HuH-7.5 (cell line): ENCODE data around the gene MYO5C.
"Not testable (repeated sequence)": the region's sequence is repeated elsewhere in the genome, so short reads cannot be mapped to it uniquely, and the experiment has no call there.

Source experiments
- DNase-seq: peaks from one replicate; pipeline ENCODE4 v3.0.0; 2011; ENCODE audit warnings: low spot score

MYO5C gene

GRCh38 chr15:52170199-52170598, 125.4 kb downstream of the MYO5C start:
- not testable (repeated sequence) for DNase-seq

GRCh38 chr15:52165494-52166131, 130.0 kb downstream of the MYO5C start:
- DNase-seq, result not testable (repeated sequence)

DNA sequence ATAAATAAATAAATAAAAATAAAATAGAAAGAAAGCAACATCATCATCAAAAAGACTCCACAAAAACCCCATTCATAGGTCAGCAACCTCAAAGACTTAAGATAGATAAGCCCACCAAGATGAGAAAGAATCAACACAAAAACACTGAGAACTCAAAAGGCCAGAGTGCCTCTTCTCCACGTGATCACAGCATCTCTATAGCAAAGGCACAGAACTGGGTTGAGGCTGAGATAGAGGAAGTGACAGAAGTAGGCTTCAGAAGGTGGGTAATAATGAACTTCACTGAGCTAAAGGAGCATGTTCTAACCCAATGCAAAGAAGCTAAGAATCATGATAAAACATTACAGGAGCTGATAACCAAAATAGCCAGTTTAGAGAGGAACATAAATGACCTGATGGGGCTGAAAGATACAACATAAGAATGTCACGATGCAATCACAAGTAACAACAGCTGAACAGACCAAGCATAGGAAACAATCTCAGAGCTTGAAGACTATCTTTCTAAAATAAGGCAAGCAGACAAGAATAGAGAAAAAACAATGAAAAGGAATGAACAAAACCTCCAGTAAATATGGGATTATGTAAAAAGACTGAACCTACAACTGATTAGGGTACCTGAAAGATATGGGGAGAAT, 130.9 kb downstream of the MYO5C start:
- DNase-seq, result no peak

- DNase-seq, result no peak
These were observed 132.0 kb downstream of the MYO5C start for GRCh38 chr15:52163321-52164190.

GRCh38 chr15:52162876-52163275, 132.7 kb downstream of the MYO5C start:
- no peak for DNase-seq

GRCh38 chr15:52162260-52162659, 133.3 kb downstream of the MYO5C start:
- no peak for DNase-seq

- DNase-seq, result no peak
These were observed 134.1 kb downstream of the MYO5C start for GRCh38 chr15:52161406-52161966.

- no peak for DNase-seq
These were observed 136.0 kb downstream of the MYO5C start for GRCh38 chr15:52159645-52160044.

- no peak for DNase-seq
These were observed 137.4 kb downstream of the MYO5C start for GRCh38 chr15:52158084-52158765.

DNA sequence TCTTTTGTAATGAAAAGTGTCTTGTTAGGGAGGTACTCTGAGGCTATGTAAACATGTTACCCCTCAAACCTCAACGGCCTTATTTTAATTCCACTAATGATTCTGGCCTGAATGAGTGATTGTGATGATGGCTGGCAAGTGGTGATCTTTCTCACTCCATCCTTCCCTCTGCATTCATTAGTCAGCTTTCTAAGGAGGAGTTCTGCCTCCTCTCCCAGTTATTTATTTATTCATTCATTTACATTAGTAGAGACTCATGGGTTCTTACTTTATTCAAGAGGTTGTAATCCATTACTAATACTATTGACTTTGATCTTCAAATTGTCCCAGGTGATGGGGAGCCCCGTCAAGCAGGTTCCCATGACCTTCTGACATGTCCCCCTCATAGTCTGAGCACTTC, 139.7 kb downstream of the MYO5C start:
- DNase-seq, result no peak

DNA sequence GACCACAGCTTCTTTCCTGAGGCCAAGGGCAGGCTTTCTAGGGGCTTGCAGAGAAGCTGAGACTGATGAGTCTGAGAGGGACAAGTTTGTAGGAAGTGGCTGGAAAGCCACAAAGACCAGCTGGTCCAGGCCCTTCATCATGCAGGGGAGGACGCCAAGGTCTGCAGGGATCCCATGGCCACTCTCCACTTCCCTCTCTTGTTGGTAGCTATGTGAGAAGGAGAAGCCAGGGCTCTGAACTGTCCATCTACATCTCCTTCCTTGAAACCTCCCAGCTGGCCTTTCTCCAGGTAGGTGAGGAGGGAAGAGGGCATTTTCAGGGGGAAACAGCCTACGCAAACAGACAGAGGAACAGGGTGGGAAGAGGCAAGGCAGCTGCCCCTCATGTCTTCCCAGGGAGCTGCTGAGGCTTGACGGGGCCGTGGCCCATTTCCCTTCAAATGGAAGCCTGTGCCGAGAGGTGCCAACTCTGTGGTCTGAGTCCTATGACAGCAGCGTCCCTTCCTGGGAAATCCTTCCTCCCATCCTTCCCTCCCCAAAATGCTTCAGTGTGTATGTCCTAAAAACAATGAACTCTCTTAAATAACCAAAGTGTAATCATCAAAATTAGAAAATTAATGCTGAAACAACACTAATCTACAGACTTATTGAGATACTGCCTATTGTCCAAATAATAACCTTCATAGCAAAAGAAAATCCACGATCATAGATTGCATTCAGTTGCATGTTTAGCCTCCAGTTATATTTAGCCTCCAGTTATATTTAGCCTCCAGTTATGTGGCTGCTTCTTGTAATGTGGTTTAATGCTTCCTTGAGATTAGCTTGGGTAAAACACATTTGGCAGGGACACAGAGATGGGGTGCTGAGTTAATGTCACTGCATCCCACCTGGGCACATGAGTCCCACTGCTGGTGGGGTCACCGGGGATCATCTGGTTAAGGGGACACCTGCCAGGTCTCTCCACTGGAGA, 140.4 kb downstream of the MYO5C start:
- DNase-seq, result no peak

GRCh38 chr15:52153900-52154895, 141.4 kb downstream of the MYO5C start:
- DNase-seq, result no peak

GRCh38 chr15:52151353-52151752, 144.3 kb downstream of the MYO5C start:
- no peak for DNase-seq

- no peak for DNase-seq
These were observed 144.7 kb downstream of the MYO5C start for GRCh38 chr15:52150871-52151270.

DNA sequence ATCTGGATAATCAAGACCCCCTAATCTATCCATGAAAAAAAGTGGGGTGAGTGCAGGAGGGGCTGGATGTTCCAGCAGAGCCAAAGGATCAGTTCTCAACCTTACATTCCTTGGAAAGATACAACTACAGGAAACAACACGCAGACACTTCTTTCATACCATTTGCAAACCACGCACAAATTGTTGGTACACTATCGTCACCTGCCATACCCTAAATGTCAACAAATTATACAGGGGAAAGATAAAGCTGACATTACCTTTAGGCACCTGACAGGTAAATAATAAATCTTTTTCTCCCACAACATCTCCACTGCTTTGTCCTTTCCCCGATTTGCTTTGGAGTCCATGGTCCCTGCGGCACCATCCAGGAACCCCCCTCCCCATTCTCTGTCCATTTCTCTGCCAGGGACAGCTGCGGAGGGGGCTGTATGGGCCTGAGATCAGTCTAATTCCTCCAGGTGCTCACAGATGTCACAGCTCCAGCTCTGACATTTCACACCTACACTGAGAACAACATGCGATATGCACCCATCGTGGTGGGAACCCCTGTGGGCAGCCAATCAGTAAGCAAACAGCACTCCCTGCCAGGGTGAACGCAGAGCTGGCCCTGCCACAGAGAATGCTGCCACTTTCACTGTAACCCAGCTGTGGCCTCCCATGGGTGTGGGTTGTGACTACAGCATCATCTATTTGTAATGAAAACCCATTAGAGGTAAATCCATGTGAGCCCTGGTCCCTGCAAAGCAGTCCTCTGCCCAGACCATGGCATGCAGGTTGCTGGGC, 145.4 kb downstream of the MYO5C start:
- no peak for DNase-seq

- DNase-seq, result no peak
These were observed 147.2 kb downstream of the MYO5C start for GRCh38 chr15:52148403-52148802.

GRCh38 chr15:52146776-52147175, 148.8 kb downstream of the MYO5C start:
- DNase-seq, result no peak

DNA sequence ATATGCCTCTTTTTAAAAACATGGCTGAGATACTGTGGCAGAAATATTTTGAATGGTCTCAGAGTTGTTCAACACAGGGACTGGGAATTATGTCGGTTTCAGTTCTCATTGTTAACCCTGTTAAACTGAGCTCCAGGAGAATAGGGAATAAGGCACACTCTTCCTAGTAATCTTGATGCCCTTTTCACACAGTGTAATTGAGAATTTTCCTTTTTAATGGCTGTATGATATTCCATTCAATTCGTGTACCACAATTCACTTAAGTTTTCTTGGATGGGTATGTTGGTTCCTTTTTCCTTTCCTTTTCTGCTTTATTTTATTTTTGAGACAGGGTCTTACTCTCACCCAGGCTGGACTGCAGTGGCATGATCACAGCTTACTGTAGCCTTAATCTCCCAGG, 149.3 kb downstream of the MYO5C start:
- DNase-seq, result no peak

- no peak for DNase-seq
These were observed 150.9 kb downstream of the MYO5C start for GRCh38 chr15:52144656-52145178.
